Transverse colon (tissue), 4 donors: ENCODE measurements around the gene PRSS23. TPM values are rescaled to one million over a fixed set of nuclear protein-coding genes. Genes with fewer than 3 reads are reported as not detected.
A peak's percentile ranks its signal among the peaks of the same experiment; 100 is the strongest.

Experiments
- DNase-seq: peaks from one replicate; pipeline ENCODE4 v3.0.0-alpha.2; 2019
- H3K27ac ChIP-seq, 4 donors: fragments of 200-600 bp; sonication (generic); 2 replicates each; pipeline ENCODE4 v1.5.1; 2016 to 2018; ENCODE audit warnings: inconsistent platforms in 4 of 4
- H3K27me3 ChIP-seq: fragments of 200-600 bp; sonication (generic); 2 replicates; pipeline ENCODE4 v1.5.1; 2017; ENCODE audit warnings: inconsistent platforms
- H3K36me3 ChIP-seq, 4 donors: fragments of 200-600 bp; sonication (generic); 2 replicates each; pipeline ENCODE4 v1.5.1; 2017 to 2019; ENCODE audit warnings: inconsistent platforms in 4 of 4
- H3K4me1 ChIP-seq, 4 donors: fragments of 200-600 bp; sonication (generic); 2 replicates each; pipeline ENCODE4 v1.5.1; 2017 to 2020; ENCODE audit warnings: inconsistent platforms in 4 of 4
- H3K4me3 ChIP-seq, 4 donors: fragments of 200-600 bp; sonication (generic); 1 replicate in 1 of 4; 2 replicates in 3 of 4; pipeline versions ENCODE4 v1.5.1 to v1.6.1; 2017 to 2019; ENCODE audit warnings: inconsistent platforms in 4 of 4
- H3K9me3 ChIP-seq, 2 donors: fragments of 200-600 bp; sonication (generic); 2 replicates each; pipeline ENCODE4 v1.5.1; 2017 to 2019; ENCODE audit warnings: inconsistent platforms in 2 of 2
- EP300 ChIP-seq: sonication (generic); formaldehyde crosslinking; IDR thresholded peaks from one replicate; pipeline ENCODE4 v1.6.1; 2017; ENCODE audit warnings: antibody characterized with exemption, low read depth
- POLR2A ChIP-seq: fragments of 450-650 bp; IDR thresholded peaks from one replicate; pipeline ENCODE4 v1.6.1; 2016; ENCODE audit warnings: antibody characterized with exemption, mild to moderate bottlenecking, moderate library complexity
- POLR2AphosphoS5 ChIP-seq, 3 donors: sonication (generic); formaldehyde crosslinking; IDR thresholded peaks; one replicate each; pipeline ENCODE4 v1.6.1; 2016; ENCODE audit warnings: antibody characterized with exemption in 3 of 3
- WGBS, 2 donors: methylation state at CpG; one replicate each; pipeline ENCODE4 v1.1.5; 2018; ENCODE audit warnings: low coverage in 1 of 2; 5-methylcytosine and 5-hydroxymethylcytosine counted together
- in situ Hi-C, 4 donors: fragments of 200-750 bp; cut with MboI; loops; one replicate each; pipeline versions ENCODE4 v1.15.0 to v1.15.1; 2017; ENCODE audit warnings: low sequenced_read_pairs in 3 of 4, low pct_ligation_motif_present in 1 of 4, low pct_unique_long_range_greater_than_20kb in 1 of 4
- intact Hi-C: fragments of 100-400 bp; cut with DNase I; formaldehyde crosslinking; loops from one replicate; pipeline ENCODE4 v1.15.1; 2023; ENCODE audit warnings: low total_unique reads
- total RNA-seq, 4 donors: library from RNA; depleted of rRNA; stranded (reverse); fragments of >200 nt; gene quantifications; one replicate each; pipeline ENCODE4 v1.1.0, GENCODE V29; 2016
- TF ChIP-seq, protein P1 (sequence below), 5 experiments: fragments of 200-600 bp in 3 of 5; fragments of 450-650 bp in 2 of 5; sonication (generic) in 3 of 5; IDR thresholded peaks; 1 replicate in 2 of 5; 2 replicates in 3 of 5; pipeline ENCODE4 v1.5.1; 2016 to 2017; ENCODE audit warnings: antibody characterized with exemption in 5 of 5, inconsistent platforms in 3 of 5, mild to moderate bottlenecking in 2 of 5, moderate library complexity in 1 of 5

Gene PRSS23
- total RNA-seq, 4 donors from 2014 or later, result 48.8 to 220 (median 49.7) TPM

DNA sequence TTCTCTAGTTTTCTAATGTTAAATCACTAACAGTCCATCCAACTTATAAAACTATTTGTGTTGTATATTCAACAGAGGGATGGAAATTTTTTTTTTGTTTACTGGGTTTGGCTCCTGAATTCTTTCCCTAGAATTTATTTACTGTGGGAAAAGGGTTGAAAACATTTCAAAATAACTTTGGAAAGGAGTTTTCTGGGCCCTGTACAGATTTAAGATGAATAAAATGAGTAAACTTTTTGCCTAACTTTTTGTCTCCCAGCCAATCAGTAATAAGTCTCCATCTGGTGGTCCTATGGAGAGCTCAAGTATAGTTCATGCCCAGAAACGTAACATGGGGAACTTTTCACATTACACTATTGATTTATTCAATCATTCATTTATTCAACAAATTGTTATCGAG, 16.7 kb upstream of the PRSS23 start:
- 35 to 60% methylated on average over 1 to 2 of the region's 2 CpGs for WGBS, 2 donors
- peaks cover 0 to 24% (median 0%) of the 10 kb centered on the region in 4 donors for H3K4me1 ChIP-seq
- H3K27me3 ChIP-seq, result no peaks in the 10 kb centered on the region
- in situ Hi-C loops (no loop called here), intact Hi-C loops (no loop called here)
- no peaks in the 10 kb centered on the region for H3K36me3 ChIP-seq
- TF ChIP-seq EP300 (no peak), POLR2A (no peak), POLR2AphosphoS5 (IDR thresholded peaks at IDR 0.05) (no peak)
- TF ChIP-seq, protein P1, sequence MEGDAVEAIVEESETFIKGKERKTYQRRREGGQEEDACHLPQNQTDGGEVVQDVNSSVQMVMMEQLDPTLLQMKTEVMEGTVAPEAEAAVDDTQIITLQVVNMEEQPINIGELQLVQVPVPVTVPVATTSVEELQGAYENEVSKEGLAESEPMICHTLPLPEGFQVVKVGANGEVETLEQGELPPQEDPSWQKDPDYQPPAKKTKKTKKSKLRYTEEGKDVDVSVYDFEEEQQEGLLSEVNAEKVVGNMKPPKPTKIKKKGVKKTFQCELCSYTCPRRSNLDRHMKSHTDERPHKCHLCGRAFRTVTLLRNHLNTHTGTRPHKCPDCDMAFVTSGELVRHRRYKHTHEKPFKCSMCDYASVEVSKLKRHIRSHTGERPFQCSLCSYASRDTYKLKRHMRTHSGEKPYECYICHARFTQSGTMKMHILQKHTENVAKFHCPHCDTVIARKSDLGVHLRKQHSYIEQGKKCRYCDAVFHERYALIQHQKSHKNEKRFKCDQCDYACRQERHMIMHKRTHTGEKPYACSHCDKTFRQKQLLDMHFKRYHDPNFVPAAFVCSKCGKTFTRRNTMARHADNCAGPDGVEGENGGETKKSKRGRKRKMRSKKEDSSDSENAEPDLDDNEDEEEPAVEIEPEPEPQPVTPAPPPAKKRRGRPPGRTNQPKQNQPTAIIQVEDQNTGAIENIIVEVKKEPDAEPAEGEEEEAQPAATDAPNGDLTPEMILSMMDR (IDR thresholded peaks at IDR 0.05), result no peak
- no peaks in the 10 kb centered on the region for H3K9me3 ChIP-seq
- no peak overlapping the region for H3K27ac ChIP-seq
- H3K4me3 ChIP-seq, result no peak overlapping the region
- DNase-seq, result no peak

DNA sequence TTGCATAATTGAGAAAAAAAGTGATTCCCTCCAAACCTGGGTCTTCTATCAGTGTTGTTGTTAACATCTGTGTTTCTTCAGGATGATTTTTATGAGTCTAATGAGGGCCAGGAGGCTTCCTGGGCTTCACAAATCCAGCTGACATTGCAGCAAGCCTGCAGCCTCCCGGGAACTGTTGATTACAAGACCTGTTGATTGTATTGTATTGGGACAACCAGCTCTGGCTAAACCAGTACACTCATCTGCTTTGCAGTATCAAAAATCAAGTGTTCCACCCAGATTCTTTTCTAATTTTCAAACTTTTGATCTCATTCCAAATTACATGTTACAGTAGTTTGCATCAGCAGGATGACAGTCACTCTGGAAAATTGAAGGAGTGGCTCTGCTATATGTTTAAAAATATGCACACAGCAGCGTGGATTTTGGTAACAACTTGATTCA, 16.1 kb upstream of the PRSS23 start:
- no peaks in the 10 kb centered on the region for H3K9me3 ChIP-seq
- TF ChIP-seq EP300 (no peak), POLR2AphosphoS5 (IDR thresholded peaks at IDR 0.05) (peak in 1 of 3 donors; percentile 30)
- TF ChIP-seq, protein P1 (IDR thresholded peaks at IDR 0.05), result no peak
- WGBS, 2 donors, result 22 to 27% methylated on average over 1 to 2 of the region's 2 CpGs
- H3K27ac ChIP-seq, result no peak overlapping the region
- H3K4me3 ChIP-seq, result no peak overlapping the region
- in situ Hi-C loops (no loop called here), intact Hi-C loops (no loop called here)
- H3K36me3 ChIP-seq, result no peaks in the 10 kb centered on the region
- no peak for DNase-seq
- no peaks in the 10 kb centered on the region for H3K27me3 ChIP-seq
- peaks cover 0 to 24% (median 0%) of the 10 kb centered on the region in 4 donors for H3K4me1 ChIP-seq

DNA sequence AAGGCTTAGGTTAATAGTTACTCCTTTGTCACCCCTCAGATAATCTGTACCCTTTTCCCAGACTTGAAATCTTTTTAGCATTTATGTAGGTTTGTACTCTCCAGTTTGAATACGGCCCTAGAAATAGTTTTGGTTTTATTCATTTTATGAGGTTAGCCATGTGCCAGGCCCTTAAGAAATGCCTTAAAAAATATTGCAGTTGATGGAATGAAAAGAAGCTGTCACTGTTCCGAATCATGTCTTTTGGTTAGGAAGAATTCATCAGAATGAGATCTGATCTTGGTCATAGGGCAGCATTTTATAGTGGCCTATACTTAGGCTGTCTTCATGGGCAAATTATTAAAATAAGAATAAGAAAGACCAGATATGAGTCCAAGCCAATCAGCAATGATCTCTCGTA, 14.8 kb upstream of the PRSS23 start:
- in situ Hi-C loops, result no loop called here
- intact Hi-C loops, result no loop called here
- WGBS, 2 donors, result 61 to 86% methylated on average over 2 to 3 of the region's 3 CpGs

DNA sequence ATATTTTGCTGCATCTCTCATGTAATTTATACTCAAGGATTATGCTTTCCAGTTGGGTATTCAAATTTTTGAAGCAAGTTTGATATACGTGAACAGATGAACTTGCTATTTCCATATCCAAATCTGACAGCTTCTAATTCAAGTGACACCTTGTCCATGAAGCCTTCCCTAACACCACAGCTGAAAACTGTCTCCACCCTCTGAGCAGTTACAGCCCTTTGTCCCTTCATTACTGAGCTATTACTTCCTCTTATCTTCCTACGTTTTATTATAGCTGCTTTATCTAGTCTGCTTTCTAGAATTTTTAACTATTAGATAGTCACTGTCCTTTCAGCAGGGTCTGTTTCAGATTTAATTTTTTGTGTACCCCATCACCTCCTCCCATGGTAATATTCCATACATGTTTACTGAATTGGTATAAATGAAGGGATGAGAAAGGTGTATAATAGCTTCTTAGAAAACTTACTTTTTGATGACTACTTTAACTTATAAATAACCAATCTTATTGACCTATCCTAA, 13.3 kb upstream of the PRSS23 start:
- Histone ChIP-seq H3K4me3 (no peak overlapping the region), H3K27me3 (no peaks in the 10 kb centered on the region), H3K27ac (peak overlapping the region in 1 of 4 donors; percentile 5), H3K36me3 (no peaks in the 10 kb centered on the region), H3K4me1 (peaks cover 0 to 29% (median 0%) of the 10 kb centered on the region in 4 donors), H3K9me3 (no peaks in the 10 kb centered on the region)
- TF ChIP-seq, protein P1 (IDR thresholded peaks at IDR 0.05), result no peak
- TF ChIP-seq POLR2A (no peak), POLR2AphosphoS5 (IDR thresholded peaks at IDR 0.05) (no peak), EP300 (no peak)
- WGBS, 2 donors, result 47 to 52% methylated on average over 2 of the region's 2 CpGs
- DNase-seq, result no peak
- in situ Hi-C loops, result no loop called here
- intact Hi-C loops, result no loop called here

More for the DNA sequence above, 14.8 kb upstream of the PRSS23 start:
- Histone ChIP-seq H3K9me3 (no peaks in the 10 kb centered on the region), H3K4me3 (no peak overlapping the region), H3K36me3 (no peaks in the 10 kb centered on the region), H3K27ac (no peak overlapping the region), H3K4me1 (peaks cover 0 to 29% (median 0%) of the 10 kb centered on the region in 4 donors), H3K27me3 (no peaks in the 10 kb centered on the region)
- DNase-seq, result no peak
- no peak for TF ChIP-seq EP300
- no peak for TF ChIP-seq POLR2A
- no peak for TF ChIP-seq POLR2AphosphoS5 (IDR thresholded peaks at IDR 0.05)
- TF ChIP-seq, protein P1 (IDR thresholded peaks at IDR 0.05), result no peak
